Measurements from ENCODE around the gene PHC2.

DNA sequence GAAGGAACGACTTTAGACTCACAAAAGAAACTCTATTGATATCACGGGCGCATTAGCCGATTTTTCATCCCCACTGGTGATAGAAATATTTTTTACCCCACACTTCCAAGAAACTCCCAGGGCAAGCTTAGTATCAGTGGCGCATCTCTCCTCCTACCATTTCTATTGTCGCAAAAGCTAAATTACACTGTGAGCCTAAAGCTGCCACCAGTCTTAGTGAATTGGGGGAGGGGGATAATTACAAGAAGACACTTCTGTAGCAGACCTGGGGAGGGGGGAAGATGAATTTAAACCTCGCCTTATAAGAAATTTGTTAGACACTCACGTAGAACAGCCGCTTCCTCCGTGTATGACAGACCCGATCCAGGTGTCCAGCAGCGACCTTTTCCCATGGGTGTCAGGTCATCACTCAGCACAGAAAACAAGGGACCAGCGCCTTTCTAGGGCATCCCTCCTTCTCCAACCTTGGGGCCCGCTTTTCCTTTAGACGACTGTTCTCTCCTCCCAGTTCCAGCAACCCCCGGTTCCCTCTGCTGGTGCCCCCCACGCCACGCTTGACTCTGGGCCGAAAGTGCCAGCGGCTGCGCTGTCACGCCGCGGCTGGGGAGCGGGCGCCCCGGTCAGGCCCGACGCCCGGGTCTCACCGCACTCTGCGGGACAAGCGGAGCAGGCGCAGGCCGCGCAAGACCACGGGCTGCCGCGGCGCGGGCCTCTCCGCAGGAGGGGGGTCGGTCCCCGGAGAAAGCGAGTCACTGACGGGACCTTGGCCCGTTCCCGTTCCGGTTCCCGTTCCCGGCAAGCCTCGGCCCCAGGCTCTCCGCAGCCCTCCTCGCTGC, 821 bp downstream of the PHC2 start:
- TF ChIP-seq CTCF (IDR thresholded peaks at IDR 0.05) = no peak
- no peak for TF ChIP-seq POLR2A (IDR thresholded peaks at IDR 0.05)
